ENCODE results near the gene KCNT2.

- TF ChIP-seq CTCF (IDR thresholded peaks at IDR 0.05; ENCODE audit: low read depth, low read length), result no peak
- TF ChIP-seq EZH2phosphoT487 (IDR thresholded peaks at IDR 0.05; ENCODE audit: low read depth), result no peak
These were observed 14.8 kb upstream of the KCNT2 start for GRCh38 chr1:196623079-196623478.

All from OCI-LY3 (cell line).